Effector memory CD8-positive, alpha-beta T cell (primary cell): Measurements from ENCODE around the gene SYDE1.
A peak's percentile ranks its signal among the peaks of the same experiment; 100 is the strongest.

Experiments used
- ATAC-seq: fragments of 150-1000 bp; cut with Tn5 transposase; replicated peaks from 2 replicates; pipeline ENCODE4 v1.10.0; 2021; ENCODE audit warnings: mild to moderate bottlenecking, moderate library complexity
- DNase-seq, 3 experiments: peaks; one replicate each; pipeline ENCODE4 v3.0.0; 2021
- H3K27ac Mint-ChIP-seq, 2 donors: one replicate each; pipeline ENCODE4 v1.8.0; 2022; ENCODE audit warnings: mild to moderate bottlenecking in 2 of 2, mixed read lengths in 2 of 2, moderate library complexity in 2 of 2
- H3K27me3 Mint-ChIP-seq, 2 donors: one replicate each; pipeline ENCODE4 v1.8.0; 2022; ENCODE audit warnings: mixed read lengths in 2 of 2
- H3K36me3 Mint-ChIP-seq: one replicate; pipeline ENCODE4 v1.8.0; 2022; ENCODE audit warnings: mild to moderate bottlenecking, moderate library complexity, mixed read lengths; ENCODE audit not compliant: insufficient read depth
- H3K4me1 Mint-ChIP-seq, 2 donors: one replicate each; pipeline ENCODE4 v1.8.0; 2022; ENCODE audit warnings: low read depth in 2 of 2, mixed read lengths in 2 of 2
- H3K4me3 Mint-ChIP-seq, 2 donors: one replicate each; pipeline ENCODE4 v1.8.0; 2022; ENCODE audit warnings: mild to moderate bottlenecking in 2 of 2, mixed read lengths in 2 of 2, moderate library complexity in 2 of 2
- H3K9me3 Mint-ChIP-seq, 2 donors: one replicate each; pipeline ENCODE4 v1.8.0; 2022; ENCODE audit warnings: mixed read lengths in 2 of 2

SYDE1 gene

DNA sequence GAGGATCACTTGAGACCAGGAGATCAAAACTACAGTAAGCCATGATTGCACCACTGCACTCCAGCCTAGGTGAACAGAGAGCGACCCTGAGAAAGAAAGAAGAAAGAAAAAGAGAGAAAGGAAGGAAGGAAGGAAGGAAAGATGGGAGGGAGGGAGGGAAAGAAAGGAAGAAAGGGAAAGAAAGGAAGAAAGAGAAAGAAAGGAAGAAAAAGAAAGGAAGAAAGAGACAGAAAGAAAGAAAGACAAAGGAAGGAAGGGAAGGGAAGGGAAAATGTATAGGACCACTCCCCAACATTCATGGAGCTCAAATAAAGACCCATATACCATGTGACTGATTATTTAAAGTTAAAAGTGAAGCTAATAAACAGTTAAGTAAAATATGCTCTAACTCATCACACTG is 39.9 kb downstream of the SYDE1 start:
- Mint-ChIP-seq H3K9me3 (no peaks in the 10 kb centered on the region), H3K4me1 (peaks cover 0 to 2% of the 10 kb centered on the region in 2 donors), H3K27ac (no peak overlapping the region), H3K4me3 (no peak overlapping the region), H3K27me3 (peaks cover 8 to 21% of the 10 kb centered on the region in 2 donors), H3K36me3 (no peaks in the 10 kb centered on the region)
- ATAC-seq, result no peak
- DNase-seq, result no peak

DNA sequence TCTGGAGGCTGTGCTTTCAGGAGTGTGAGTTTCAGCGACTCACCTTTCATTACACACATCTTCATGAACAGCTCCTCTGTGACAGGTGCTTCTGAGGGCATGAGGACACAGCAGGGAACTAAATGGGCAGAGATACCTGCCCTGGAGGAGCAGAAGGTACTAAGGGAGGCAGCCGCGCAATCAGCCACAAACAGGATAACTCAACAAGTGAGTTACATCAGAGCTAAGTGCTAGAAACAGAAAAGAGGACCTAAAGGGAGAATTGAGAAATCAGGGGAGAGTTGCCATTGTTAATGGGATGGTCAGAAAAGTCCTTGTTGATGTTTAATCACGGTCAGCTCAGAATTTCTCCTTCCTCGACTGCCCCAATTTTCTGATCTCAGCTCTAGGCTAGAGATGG is 42.5 kb downstream of the SYDE1 start:
- no peak overlapping the region for H3K27ac Mint-ChIP-seq
- no peaks in the 10 kb centered on the region for H3K36me3 Mint-ChIP-seq
- H3K4me3 Mint-ChIP-seq, result no peak overlapping the region
- ATAC-seq (no peak), DNase-seq (no peak)
- H3K27me3 Mint-ChIP-seq, result peaks cover 30 to 47% of the 10 kb centered on the region in 2 donors
- H3K4me1 Mint-ChIP-seq, result peaks cover 0 to 2% of the 10 kb centered on the region in 2 donors
- no peaks in the 10 kb centered on the region for H3K9me3 Mint-ChIP-seq

DNA sequence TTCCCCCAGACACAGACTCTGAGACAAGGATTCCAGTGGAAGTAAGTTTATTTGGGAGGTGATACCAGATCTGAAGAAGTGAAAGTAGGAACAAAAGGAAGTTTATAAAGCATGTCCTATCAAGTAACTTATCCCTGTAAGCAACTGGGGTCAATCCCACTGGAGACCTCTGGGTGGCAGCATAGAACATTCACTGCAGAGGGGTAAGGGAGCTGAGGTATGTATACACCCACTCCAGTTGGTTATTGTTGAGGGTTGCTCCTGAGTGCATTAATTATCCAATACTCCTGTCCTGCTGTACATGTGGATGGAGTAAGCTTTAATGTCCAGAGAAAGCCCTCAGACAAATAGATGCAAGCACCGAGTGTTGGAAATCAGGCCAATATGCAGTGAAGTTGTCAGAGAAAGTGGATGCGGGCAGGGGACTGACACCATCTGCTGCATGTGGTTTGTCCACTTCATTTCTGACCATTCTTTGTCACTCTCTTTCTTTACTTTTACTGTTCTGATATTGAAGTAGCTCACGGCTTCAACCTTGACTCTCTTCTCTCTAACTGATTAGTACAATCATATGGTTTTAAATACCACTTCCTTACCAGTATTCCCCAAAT is 46.9 kb downstream of the SYDE1 start:
- Mint-ChIP-seq H3K9me3 (no peaks in the 10 kb centered on the region), H3K4me1 (peaks cover 0 to 2% of the 10 kb centered on the region in 2 donors), H3K36me3 (no peaks in the 10 kb centered on the region), H3K27ac (no peak overlapping the region), H3K4me3 (no peak overlapping the region), H3K27me3 (peaks cover 42 to 67% of the 10 kb centered on the region in 2 donors)
- ATAC-seq (peak; percentile 43), DNase-seq (peak in 2 of 3 experiments; percentile 17 to 33)

DNA sequence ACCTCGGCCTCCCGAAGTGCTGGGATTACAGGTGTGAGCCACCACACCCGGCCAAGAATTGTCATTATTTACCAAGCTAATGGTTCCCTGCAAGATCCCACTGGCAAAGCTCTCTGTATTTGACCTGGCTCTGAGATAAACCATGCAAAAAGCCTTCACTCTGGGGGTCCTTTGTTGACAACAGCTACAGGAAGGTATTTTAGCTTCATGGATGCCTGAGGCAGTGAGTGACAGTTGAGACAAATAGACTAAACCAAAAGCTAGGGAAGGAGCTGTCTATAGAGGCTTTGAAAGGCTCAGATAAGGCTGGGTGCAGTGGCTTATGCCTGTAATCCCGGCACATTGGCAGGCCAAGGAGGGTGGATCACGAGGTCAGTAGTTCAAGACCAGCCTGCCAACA is 48.1 kb downstream of the SYDE1 start:
- ATAC-seq (no peak), DNase-seq (no peak)
- H3K4me3 Mint-ChIP-seq, result no peak overlapping the region
- H3K4me1 Mint-ChIP-seq, result peaks cover 0 to 2% of the 10 kb centered on the region in 2 donors
- H3K27ac Mint-ChIP-seq, result no peak overlapping the region
- H3K36me3 Mint-ChIP-seq, result no peaks in the 10 kb centered on the region
- peaks cover 39 to 57% of the 10 kb centered on the region in 2 donors for H3K27me3 Mint-ChIP-seq
- no peaks in the 10 kb centered on the region for H3K9me3 Mint-ChIP-seq

DNA sequence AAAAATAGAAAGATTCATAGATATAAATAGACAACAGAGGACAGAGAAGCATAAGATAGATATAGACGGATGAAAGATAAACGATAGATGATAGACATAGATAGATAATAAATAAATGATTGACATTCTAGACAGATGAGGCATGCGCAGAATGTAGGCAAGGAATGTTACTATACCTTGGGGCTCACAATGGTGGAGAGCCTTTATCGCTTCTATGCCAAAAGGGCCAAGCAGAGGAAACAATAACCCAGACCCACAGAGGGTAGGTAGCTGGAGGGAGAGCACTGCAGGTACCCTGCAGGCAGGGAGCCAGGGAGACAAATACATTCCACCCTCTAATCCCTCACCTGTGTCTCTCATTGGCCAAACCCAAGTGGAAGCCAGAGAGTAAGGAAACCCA is 49.2 kb downstream of the SYDE1 start:
- DNase-seq, result no peak
- H3K9me3 Mint-ChIP-seq, result no peaks in the 10 kb centered on the region
- no peaks in the 10 kb centered on the region for H3K36me3 Mint-ChIP-seq
- H3K27ac Mint-ChIP-seq, result no peak overlapping the region
- no peak overlapping the region for H3K4me3 Mint-ChIP-seq
- no peaks in the 10 kb centered on the region for H3K4me1 Mint-ChIP-seq
- H3K27me3 Mint-ChIP-seq, result peaks cover 35 to 50% of the 10 kb centered on the region in 2 donors
- ATAC-seq, result no peak

DNA sequence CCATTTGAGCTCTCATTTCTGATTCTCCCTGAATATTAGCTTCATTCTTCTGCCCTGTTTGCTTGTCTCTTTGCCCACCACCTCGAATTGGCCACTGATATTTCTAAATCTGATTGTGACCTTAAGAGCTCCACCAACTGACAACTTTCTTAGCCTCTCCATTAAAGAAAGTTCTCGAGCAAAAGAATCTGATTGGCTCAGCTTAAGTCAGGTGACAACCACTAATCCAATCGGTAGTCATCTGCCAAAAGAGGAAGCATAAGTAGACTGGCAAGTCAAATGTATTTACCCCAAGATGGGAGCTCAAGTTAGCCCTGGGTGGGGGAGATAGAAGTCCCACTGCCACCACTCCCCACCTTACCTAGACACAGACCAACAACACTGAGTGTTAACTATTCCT is 52.0 kb downstream of the SYDE1 start:
- Mint-ChIP-seq H3K4me3 (no peak overlapping the region), H3K36me3 (no peaks in the 10 kb centered on the region), H3K4me1 (no peaks in the 10 kb centered on the region), H3K9me3 (no peaks in the 10 kb centered on the region), H3K27ac (no peak overlapping the region), H3K27me3 (peaks cover 17 to 25% of the 10 kb centered on the region in 2 donors)
- ATAC-seq (no peak), DNase-seq (no peak)

DNA sequence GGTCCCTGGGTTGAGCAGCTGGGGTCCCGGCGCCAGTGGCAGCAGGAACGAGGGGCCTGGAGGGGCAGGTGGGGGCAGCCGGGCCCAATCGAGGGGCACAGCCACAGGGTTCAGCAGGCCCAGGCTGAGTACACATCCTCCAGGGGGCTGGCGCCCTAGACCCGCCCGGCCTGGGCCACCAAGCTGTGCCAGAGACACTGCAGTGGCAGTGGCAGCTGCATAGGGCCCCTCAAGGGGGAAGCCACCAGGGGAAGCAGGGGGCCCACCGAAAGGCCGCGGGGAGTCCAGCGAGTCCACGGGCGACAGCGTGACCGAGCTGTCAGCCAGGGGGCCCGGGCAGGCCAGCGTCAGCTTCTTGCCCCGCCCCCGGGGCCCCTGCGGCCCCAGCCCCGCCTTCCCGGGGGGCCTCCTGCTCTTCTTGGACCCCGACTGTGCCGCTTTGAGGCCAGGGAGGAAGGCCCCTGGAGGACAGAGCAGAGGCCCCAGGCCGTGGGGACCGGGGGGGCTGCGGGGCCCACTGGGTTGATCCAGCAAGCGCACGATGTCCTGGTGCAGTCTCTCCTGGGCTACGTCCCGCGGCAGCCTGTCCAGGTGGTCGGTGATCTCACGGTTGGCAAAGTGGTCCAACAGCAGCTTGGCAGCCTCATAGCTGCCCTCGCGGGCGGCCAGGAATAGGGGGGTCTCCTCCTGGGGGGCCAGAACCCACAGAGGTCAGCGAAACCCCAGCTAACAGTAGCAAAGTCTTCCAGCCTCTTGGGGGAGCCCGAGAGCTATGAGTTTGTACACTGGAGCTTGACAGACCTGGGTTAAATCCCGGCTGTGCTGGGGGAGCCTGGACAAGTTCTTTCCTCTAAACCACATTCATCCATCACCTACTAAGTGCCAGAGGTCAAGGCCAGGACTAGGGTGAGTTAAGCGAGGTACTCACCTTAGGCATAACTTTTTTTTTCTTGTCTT is 54.1 kb downstream of the SYDE1 start:
- Mint-ChIP-seq H3K4me1 (no peaks in the 10 kb centered on the region), H3K27ac (no peak overlapping the region), H3K9me3 (no peaks in the 10 kb centered on the region), H3K4me3 (no peak overlapping the region), H3K27me3 (peaks cover 8 to 22% of the 10 kb centered on the region in 2 donors), H3K36me3 (no peaks in the 10 kb centered on the region)
- ATAC-seq, result no peak
- peak in 1 of 3 experiments; percentile 11 for DNase-seq
